Measurements from ENCODE around the gene PAQR8. TPM values are rescaled to one million over a fixed set of nuclear protein-coding genes. Genes with fewer than 3 reads are reported as not detected.
"Not testable (repeated sequence)": the region's sequence is repeated elsewhere in the genome, so short reads cannot be mapped to it uniquely, and the experiment has no call there.

The PAQR8 gene
- total RNA-seq, 2 donors from 2014 or later = 3.6 to 7.7 TPM

DNA sequence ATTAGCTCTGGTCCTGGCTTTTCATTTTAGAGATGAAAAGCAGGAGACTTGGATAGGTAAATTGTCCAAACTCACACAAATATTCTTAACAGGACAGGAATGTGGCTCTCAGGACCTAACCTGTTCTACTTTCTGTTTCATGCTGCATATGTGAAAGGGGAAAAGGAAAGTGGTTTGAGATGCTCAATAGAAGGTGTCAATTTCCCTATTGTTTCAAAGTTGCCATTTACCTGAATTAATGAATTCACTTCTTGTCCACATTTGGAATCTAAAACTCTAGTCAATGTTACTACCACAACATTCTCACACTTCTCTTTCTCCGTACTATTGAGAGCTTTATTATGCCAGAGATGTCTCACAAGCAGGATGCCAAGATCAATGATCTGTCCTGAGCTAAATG, 53.4 kb downstream of the PAQR8 start:
- Mint-ChIP-seq H3K36me3 (ENCODE audit: low read depth) (no peaks in the 10 kb centered on the region), H3K4me3 (peak overlapping the region; percentile 31), H3K27ac (peak overlapping the region; percentile 21), H3K27me3 (no peaks in the 10 kb centered on the region), H3K4me1 (peaks cover 13% of the 10 kb centered on the region)
- H3K9me3 ChIP-seq (ENCODE audit: control insufficient read depth, low read length, poor library complexity, severe bottlenecking) = no peaks in the 10 kb centered on the region
- ATAC-seq (no peak), DNase-seq (no peak)

DNA sequence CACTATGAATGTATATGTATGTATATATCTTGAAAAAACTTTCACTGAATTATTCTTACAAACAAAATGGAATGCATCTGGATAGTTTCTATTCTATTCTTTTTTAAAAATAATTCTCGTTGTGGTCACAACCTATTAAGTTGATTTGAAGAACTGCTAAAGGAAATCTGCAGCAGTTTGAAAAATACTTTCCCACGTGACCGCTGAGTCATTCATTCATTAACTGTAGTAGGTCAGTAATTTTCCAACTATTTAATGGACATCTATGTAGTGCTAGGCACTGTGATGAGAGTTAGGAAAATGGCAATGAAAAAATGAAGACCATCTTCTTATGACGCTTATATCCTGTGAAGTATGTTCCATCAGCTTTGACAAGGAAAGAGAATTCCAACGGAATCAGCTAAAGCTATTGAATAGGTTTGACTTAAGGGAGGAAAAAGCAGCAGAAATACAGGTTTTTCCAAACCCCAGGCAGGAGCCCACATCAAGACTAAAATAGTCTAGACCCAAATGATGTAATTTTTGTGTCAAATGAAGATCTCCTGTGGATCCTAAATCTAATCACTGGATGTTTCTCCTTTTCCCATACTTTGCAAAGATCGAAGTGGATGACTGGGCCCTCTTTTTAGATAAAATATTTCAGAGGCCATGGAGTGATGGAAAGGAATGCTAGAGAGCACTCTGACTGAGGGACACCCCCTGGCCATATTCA, 54.1 kb downstream of the PAQR8 start:
- ATAC-seq (no peak), DNase-seq (no peak)
- peaks cover 9% of the 10 kb centered on the region for H3K4me1 Mint-ChIP-seq
- no peaks in the 10 kb centered on the region for H3K9me3 ChIP-seq (ENCODE audit: control insufficient read depth, low read length, poor library complexity, severe bottlenecking)
- H3K4me3 Mint-ChIP-seq = no peak overlapping the region
- no peaks in the 10 kb centered on the region for H3K27me3 Mint-ChIP-seq
- H3K36me3 Mint-ChIP-seq (ENCODE audit: low read depth) = no peaks in the 10 kb centered on the region
- H3K27ac Mint-ChIP-seq = peak overlapping the region; percentile 8

DNA sequence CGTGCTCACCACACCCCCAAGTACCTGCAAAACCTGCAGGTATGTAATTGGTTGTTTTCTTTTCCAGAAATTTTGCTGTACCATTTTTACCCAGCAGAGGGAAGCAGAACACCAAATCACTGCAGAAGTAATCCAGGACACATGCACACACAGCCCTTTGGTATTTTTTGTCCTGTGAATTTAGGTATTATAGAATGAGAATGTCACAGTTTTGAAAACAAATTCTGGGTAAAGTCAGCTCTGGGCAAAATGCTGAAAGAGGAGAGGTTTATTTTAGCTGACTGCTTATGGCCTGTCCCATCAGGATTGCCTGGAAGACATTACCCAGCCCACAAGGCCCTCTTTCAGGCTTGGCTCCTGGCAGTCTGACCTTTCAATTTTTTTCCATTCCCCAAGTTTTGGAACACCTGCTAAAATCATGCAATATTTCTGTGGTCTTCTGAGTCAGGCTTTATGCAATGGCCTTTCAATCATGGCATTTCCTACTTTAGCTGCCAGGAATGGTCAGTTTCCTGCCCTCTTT, 54.7 kb downstream of the PAQR8 start:
- DNase-seq (peak in 1 of 3 donors; percentile 28), ATAC-seq (peak; percentile 11)
- H3K36me3 Mint-ChIP-seq (ENCODE audit: low read depth) = no peaks in the 10 kb centered on the region
- H3K9me3 ChIP-seq (ENCODE audit: control insufficient read depth, low read length, poor library complexity, severe bottlenecking) = no peaks in the 10 kb centered on the region
- H3K4me3 Mint-ChIP-seq = no peak overlapping the region
- no peaks in the 10 kb centered on the region for H3K27me3 Mint-ChIP-seq
- H3K27ac Mint-ChIP-seq = peak overlapping the region; percentile 8
- H3K4me1 Mint-ChIP-seq = peaks cover 9% of the 10 kb centered on the region

DNA sequence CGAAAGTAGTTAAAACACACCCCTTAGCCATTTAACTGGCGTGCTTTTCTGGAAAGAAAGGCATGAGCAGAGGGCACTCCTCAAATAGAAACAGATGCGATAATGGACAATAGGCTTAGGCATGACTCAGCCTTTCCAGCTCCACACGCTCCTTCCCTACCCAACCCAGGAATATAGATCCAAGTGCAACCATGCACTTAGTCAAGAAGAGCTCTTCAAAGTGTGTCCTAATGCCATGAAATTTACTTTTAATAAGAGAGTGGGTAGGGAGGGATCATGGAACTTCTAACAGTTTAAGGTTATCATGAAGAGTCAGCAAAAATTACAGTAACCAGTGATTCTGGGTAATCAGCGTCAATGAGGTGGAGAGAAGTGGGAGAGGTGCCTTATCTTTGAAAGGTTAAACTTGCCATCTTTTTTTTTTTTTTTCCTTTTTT, 55.7 kb downstream of the PAQR8 start:
- ATAC-seq (no peak), DNase-seq (no peak)
- no peak overlapping the region for H3K27ac Mint-ChIP-seq
- H3K4me3 Mint-ChIP-seq = no peak overlapping the region
- no peaks in the 10 kb centered on the region for H3K36me3 Mint-ChIP-seq (ENCODE audit: low read depth)
- H3K27me3 Mint-ChIP-seq = no peaks in the 10 kb centered on the region
- no peaks in the 10 kb centered on the region for H3K9me3 ChIP-seq (ENCODE audit: control insufficient read depth, low read length, poor library complexity, severe bottlenecking)
- H3K4me1 Mint-ChIP-seq = peaks cover 9% of the 10 kb centered on the region

DNA sequence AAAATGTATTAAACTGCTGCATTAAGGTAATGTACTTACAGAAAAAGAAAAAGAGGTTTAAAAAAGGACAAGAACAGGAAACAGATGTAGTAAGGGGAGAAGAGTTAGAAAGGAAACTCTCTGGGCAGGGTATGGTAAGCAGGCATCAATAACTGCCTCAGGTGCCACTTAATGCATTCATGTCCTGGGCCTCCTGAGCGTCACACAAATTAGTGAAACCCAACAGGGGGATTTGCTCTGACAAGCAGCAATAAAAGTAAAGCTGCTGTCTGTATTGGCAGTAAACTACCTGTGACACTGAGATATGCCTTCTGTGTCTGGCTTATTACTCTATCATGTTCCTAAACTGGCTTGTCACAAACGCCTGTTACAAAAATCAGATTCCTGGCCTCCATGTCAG, 56.7 kb downstream of the PAQR8 start:
- DNase-seq (no peak), ATAC-seq (no peak)
- Mint-ChIP-seq H3K27me3 (no peaks in the 10 kb centered on the region), H3K36me3 (ENCODE audit: low read depth) (no peaks in the 10 kb centered on the region), H3K4me1 (peaks cover 7% of the 10 kb centered on the region), H3K4me3 (no peak overlapping the region), H3K27ac (no peak overlapping the region)
- H3K9me3 ChIP-seq (ENCODE audit: control insufficient read depth, low read length, poor library complexity, severe bottlenecking) = no peaks in the 10 kb centered on the region

DNA sequence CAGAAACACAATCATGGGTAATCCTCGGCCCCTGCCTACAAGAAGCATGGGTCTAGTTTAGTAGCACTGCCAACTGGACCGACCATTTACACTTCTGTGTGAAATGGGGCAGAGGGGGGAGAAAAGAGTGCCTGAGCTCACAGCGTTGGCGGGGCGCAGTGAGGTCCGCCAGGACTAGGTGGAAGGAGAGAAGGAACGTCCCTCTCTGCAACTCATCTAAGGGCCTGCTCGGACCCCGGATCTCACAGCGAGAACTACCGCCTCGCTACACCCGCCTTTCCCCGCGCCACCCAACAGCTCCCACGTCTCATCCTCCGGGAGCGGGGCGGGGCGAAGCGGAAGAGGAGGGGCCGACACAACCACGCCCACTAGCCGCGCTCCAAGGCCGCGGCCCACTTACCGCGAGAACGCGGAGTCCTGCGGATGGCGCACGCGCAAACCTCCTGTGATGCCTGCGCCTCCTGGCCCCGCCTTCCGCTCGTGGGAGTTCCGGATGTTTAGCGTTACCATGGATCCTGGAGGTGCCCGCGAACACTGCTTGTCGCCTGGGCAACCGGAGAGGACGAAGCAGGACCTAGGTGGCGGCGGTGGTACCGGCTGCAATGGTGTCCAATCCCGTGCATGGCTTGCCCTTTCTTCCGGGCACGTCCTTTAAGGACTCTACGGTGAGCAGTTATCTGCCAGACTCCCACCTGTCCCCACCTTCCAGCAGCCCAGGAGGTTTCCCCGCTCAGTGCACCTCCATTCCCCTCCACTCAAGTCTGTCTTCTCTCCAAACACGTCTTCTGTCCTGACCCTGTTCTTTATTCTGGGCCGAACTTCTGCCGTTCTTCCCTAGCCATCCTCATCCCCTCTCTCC, 58.1 kb downstream of the PAQR8 start, which contains the start of gene EFHC1:
Gene EFHC1, plus strand, starts transcription at position 534 of the 859 bp plus-strand sequence. Its CDS starts 69 bp downstream, at position 603.
- no peaks in the 10 kb centered on the region for H3K9me3 ChIP-seq (ENCODE audit: control insufficient read depth, low read length, poor library complexity, severe bottlenecking)
- no peak within 1 kb of the TSS for H3K27ac Mint-ChIP-seq
- no peak within 1 kb of the TSS for H3K4me3 Mint-ChIP-seq
- H3K27me3 Mint-ChIP-seq = no peaks in the 10 kb centered on the region
- ATAC-seq (peak; percentile 92), DNase-seq (peak; percentile 96)
- H3K36me3 Mint-ChIP-seq (ENCODE audit: low read depth) = no peaks in the 10 kb centered on the region
- peaks cover 7% of the 10 kb centered on the region for H3K4me1 Mint-ChIP-seq

DNA sequence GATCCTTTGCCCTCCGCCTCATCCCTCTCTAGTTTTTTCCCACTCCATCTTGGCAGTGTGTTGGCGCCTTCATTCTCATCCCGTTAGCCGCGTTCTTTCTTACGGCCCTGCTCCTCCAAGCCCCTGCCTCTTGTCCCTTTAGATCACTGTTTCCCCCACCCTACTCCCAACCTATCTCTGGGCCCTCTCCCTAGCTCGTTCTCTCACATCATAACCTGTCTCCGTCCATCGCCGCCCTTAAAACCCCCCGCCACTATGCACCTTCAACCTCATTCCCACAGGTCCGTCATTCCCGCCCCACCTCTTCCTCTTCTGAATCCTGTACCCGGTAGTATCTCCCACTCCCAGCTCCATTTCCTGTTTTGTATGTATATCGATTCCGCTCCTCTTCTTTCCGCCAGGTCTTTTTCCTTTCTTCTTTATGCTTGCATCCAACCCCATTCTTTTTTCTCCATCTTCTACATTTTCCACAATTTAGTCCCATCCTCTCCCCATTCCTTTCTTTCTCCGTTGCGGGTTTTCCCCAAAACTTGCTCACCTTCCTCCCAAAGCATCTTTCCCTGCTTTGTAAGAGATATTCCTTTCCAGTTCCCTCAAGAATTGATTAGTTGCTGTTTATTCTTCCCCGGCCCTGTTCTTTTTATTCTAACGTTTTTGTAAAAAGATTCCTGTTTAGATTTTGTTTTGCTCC, 58.9 kb downstream of the PAQR8 start:
- Mint-ChIP-seq H3K36me3 (ENCODE audit: low read depth) (no peaks in the 10 kb centered on the region), H3K27me3 (no peaks in the 10 kb centered on the region), H3K27ac (no peak overlapping the region), H3K4me3 (no peak overlapping the region), H3K4me1 (peaks cover 4% of the 10 kb centered on the region)
- H3K9me3 ChIP-seq (ENCODE audit: control insufficient read depth, low read length, poor library complexity, severe bottlenecking) = no peaks in the 10 kb centered on the region
- DNase-seq = no peak
- ATAC-seq = no peak

DNA sequence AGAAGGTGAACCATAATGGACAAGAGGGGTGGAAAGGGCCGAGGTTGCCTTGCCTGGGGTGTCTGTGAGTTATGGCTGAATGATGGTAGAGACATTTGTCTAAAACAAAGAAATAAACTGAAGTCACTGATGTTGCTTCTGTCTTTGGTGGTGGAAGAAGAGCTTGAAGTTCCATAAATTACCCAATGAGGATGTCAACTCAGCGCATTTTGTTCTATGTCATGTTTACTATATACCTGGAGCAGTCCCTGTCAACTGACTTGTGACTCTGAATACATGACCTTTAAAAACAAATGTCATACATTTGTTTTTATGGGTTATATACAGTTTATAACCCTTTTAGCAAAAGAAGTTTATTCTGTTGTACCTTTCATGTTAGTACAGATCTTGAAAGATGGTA, 60.2 kb downstream of the PAQR8 start:
- no peak overlapping the region for H3K4me3 Mint-ChIP-seq
- no peaks in the 10 kb centered on the region for H3K9me3 ChIP-seq (ENCODE audit: control insufficient read depth, low read length, poor library complexity, severe bottlenecking)
- H3K36me3 Mint-ChIP-seq (ENCODE audit: low read depth) = no peaks in the 10 kb centered on the region
- H3K27ac Mint-ChIP-seq = no peak overlapping the region
- ATAC-seq = no peak
- no peaks in the 10 kb centered on the region for H3K27me3 Mint-ChIP-seq
- DNase-seq = no peak
- H3K4me1 Mint-ChIP-seq = peaks cover 4% of the 10 kb centered on the region

DNA sequence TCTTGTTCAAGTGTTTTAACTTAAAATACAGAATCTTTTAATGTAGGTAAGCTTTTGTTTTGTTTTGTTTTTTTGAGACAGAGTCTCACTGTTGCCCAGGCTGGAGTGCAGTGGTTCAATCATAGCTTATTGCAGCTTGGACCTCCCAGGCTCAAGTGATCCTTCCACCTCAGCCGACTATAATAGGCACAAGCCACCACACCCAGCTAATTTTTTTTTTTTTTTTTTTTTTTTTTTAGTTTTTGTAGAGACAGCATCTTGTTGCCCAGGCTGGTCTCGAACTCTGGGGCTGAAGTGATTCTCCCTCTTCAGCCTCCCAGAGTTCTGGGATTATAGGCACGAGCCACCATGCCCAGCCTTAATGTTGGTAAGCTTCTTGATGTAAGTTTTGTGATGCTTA, 61.5 kb downstream of the PAQR8 start:
- ATAC-seq (no peak), DNase-seq (no peak)
- Mint-ChIP-seq H3K4me3 (no peak overlapping the region), H3K36me3 (ENCODE audit: low read depth) (no peaks in the 10 kb centered on the region), H3K4me1 (peaks cover 4% of the 10 kb centered on the region), H3K27ac (no peak overlapping the region), H3K27me3 (no peaks in the 10 kb centered on the region)
- H3K9me3 ChIP-seq (ENCODE audit: control insufficient read depth, low read length, poor library complexity, severe bottlenecking) = no peaks in the 10 kb centered on the region

DNA sequence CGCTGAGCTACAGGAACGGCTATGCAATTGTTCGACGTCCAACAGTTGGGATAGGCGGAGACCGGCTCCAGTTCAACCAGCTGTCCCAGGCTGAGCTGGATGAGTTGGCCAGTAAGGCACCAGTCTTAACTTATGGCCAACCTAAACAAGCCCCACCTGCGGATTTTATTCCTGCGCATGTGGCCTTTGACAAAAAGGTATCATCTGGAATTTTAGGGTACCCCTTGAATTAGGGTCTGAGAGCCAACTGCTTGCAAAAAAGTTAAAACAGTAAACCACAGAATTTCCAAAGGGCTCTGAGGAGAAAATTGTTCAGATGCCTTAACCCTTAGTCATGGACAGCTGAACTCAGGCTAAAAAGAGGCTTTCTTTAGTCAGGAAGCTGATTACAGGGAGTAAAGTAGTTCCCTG, 62.0 kb downstream of the PAQR8 start:
- DNase-seq = no peak
- Mint-ChIP-seq H3K27me3 (no peaks in the 10 kb centered on the region), H3K4me3 (no peak overlapping the region), H3K4me1 (peaks cover 4% of the 10 kb centered on the region), H3K27ac (no peak overlapping the region), H3K36me3 (ENCODE audit: low read depth) (no peaks in the 10 kb centered on the region)
- no peaks in the 10 kb centered on the region for H3K9me3 ChIP-seq (ENCODE audit: control insufficient read depth, low read length, poor library complexity, severe bottlenecking)
- ATAC-seq = no peak

DNA sequence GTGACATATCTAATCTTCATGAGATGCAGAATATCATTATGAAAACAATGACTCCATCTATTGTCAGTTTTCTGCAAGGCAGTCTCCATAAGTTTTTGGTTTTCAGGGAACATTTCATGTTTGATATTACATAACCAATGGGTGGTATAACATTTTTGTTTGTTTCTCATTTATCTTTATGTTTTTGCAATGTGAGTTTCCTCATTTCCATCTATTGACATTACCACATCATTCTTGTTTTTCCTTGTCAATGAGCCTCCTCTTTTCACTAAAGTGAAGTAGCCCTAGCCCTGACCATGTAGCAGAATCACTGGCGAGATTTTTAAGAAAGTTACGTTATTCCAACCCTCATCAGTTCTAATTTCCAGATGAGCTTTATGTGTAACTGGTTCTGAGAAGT, 62.6 kb downstream of the PAQR8 start:
- no peaks in the 10 kb centered on the region for H3K9me3 ChIP-seq (ENCODE audit: control insufficient read depth, low read length, poor library complexity, severe bottlenecking)
- Mint-ChIP-seq H3K36me3 (ENCODE audit: low read depth) (no peaks in the 10 kb centered on the region), H3K27me3 (no peaks in the 10 kb centered on the region), H3K27ac (no peak overlapping the region), H3K4me3 (no peak overlapping the region), H3K4me1 (no peaks in the 10 kb centered on the region)
- DNase-seq (no peak), ATAC-seq (no peak)

DNA sequence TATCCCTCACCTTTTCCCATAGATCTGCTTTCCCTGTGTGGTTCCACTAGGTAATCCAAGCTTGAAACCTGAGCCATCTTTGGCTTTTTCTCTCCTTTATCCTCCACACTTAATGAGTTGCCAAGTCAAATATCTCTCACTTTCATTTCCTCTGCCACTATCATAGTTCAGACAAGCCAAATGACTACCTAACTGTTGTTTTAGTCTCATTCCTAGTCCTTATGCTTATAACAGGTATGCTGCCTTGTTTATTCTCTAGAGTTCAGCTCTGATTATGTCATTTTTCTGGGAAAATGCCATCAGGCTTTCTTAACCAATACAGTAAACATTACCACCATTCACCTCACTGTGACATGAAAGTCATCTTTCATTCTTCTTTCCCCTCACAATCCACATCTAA, 64.7 kb downstream of the PAQR8 start:
- H3K4me3 Mint-ChIP-seq = no peak overlapping the region
- no peak for ATAC-seq
- H3K27me3 Mint-ChIP-seq = no peaks in the 10 kb centered on the region
- H3K9me3 ChIP-seq (ENCODE audit: control insufficient read depth, low read length, poor library complexity, severe bottlenecking) = no peaks in the 10 kb centered on the region
- DNase-seq = no peak
- H3K27ac Mint-ChIP-seq = no peak overlapping the region
- H3K4me1 Mint-ChIP-seq = no peaks in the 10 kb centered on the region
- H3K36me3 Mint-ChIP-seq (ENCODE audit: low read depth) = no peaks in the 10 kb centered on the region

DNA sequence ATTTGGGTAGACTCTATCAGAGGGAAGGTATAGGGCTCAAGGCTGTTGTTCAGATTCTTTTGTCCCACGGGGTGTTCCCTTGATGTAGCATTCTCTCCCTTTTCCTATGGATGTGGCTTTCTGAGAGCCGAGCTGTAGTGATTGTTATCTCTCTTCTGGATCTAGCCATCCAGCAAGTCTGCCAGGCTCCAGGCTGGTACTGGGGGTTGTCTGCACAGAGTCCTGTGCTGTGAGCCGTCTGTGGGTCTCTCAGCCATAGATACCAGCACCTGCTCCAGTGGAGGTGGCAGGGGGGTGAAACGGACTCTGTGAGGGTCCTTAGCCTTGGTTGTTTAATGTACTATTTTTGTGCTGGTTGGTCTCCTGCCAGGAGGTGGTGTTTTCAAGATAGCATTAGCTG, 71.3 kb downstream of the PAQR8 start:
- not testable (repeated sequence) for ATAC-seq; H3K9me3 ChIP-seq (ENCODE audit: control insufficient read depth, low read length, poor library complexity, severe bottlenecking); DNase-seq; H3K4me3 Mint-ChIP-seq; H3K36me3 Mint-ChIP-seq (ENCODE audit: low read depth); H3K4me1 Mint-ChIP-seq
- Mint-ChIP-seq H3K27me3 (peaks cover 23% of the 10 kb centered on the region), H3K27ac (peak overlapping the region; percentile 39)

Data from T-helper 17 cell (primary cell).